Mammary epithelial cell (primary cell): ENCODE measurements around the gene ZNF850.

Experiments
- EZH2 ChIP-seq: IDR thresholded peaks from 2 replicates; pipeline ENCODE4 v1.6.1; 2012; ENCODE audit warnings: low read length, inconsistent platforms, borderline replicate concordance
- TF ChIP-seq, protein P1 (sequence below), 2 donors: IDR thresholded peaks in 1 of 2; conservative IDR thresholded peaks in 1 of 2; 2 replicates each; pipeline ENCODE4 v1.5.1; 2011 to 2012; ENCODE audit warnings: inconsistent platforms in 2 of 2, low read length in 2 of 2, mild to moderate bottlenecking in 2 of 2, control low read depth in 1 of 2, low read depth in 1 of 2; ENCODE audit not compliant: insufficient read depth in 1 of 2; ENCODE audit errors: extremely low read depth in 1 of 2

DNA sequence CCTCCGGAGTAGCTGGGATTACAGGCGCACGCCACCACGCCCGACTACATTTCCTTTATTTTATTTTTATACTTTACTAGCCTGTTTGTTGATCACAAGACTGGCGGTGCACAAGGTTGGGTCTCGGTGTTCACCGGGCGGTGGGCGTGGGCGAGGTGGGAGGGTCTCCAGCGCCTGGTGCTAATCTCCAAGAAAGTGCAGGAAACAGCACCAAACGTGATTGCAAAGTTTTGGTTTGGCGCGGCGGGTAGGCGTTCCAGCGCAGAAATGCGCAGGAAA, 24.0 kb upstream of the ZNF850 start:
- TF ChIP-seq, protein P1, sequence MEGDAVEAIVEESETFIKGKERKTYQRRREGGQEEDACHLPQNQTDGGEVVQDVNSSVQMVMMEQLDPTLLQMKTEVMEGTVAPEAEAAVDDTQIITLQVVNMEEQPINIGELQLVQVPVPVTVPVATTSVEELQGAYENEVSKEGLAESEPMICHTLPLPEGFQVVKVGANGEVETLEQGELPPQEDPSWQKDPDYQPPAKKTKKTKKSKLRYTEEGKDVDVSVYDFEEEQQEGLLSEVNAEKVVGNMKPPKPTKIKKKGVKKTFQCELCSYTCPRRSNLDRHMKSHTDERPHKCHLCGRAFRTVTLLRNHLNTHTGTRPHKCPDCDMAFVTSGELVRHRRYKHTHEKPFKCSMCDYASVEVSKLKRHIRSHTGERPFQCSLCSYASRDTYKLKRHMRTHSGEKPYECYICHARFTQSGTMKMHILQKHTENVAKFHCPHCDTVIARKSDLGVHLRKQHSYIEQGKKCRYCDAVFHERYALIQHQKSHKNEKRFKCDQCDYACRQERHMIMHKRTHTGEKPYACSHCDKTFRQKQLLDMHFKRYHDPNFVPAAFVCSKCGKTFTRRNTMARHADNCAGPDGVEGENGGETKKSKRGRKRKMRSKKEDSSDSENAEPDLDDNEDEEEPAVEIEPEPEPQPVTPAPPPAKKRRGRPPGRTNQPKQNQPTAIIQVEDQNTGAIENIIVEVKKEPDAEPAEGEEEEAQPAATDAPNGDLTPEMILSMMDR (conservative IDR thresholded peaks at IDR 0.05 in 1 of 2, IDR thresholded peaks at IDR 0.05 in 1 of 2; ENCODE audit: extremely low read depth in 1 of 2, insufficient read depth in 1 of 2, low read depth in 1 of 2, low read length in 2 of 2), result no peak
- no peak for TF ChIP-seq EZH2
